ENCODE measurements around the gene PARVB. TPM values are rescaled to one million over a fixed set of nuclear protein-coding genes. Genes with fewer than 3 reads are reported as not detected.
"Not testable (repeated sequence)": the region's sequence is repeated elsewhere in the genome, so short reads cannot be mapped to it uniquely, and the experiment has no call there.

The PARVB gene
- polyA plus RNA-seq, 2 donors, result 1.8 to 3.9 TPM

- Histone ChIP-seq H3K4me1 (ENCODE audit: control insufficient read depth in 2 of 2, insufficient read depth in 2 of 2, low read length in 1 of 2) (no peaks in the 10 kb centered on the region), H3K4me3 (ENCODE audit: low read depth in 1 of 2, low read length in 2 of 2) (no peak overlapping the region), H3K9me3 (ENCODE audit: control insufficient read depth in 2 of 2, insufficient read depth in 1 of 2, low read depth in 1 of 2, low read length in 1 of 2) (no peaks in the 10 kb centered on the region), H3K27me3 (ENCODE audit: control insufficient read depth in 1 of 2, insufficient read depth in 2 of 2, low read length in 2 of 2) (no peaks in the 10 kb centered on the region), H3K27ac (ENCODE audit: low read depth in 2 of 2, low read length in 1 of 2) (no peak overlapping the region), H3K36me3 (ENCODE audit: control insufficient read depth in 2 of 2, insufficient read depth in 2 of 2, low read length in 1 of 2) (peaks cover 0 to 2% of the 10 kb centered on the region in 2 donors)
- 88 to 91% methylated on average over 7 of the region's 7 CpGs for WGBS, 2 donors
Measured at GRCh38 chr22:44004104-44004460, 20.0 kb upstream of the PARVB start.

GRCh38 chr22:44005524-44005923 lies 18.6 kb upstream of the PARVB start:
- no peaks in the 10 kb centered on the region for H3K4me1 ChIP-seq (ENCODE audit: control insufficient read depth in 2 of 2, insufficient read depth in 2 of 2, low read length in 1 of 2)
- H3K9me3 ChIP-seq (ENCODE audit: control insufficient read depth in 2 of 2, insufficient read depth in 1 of 2, low read depth in 1 of 2, low read length in 1 of 2), result no peaks in the 10 kb centered on the region
- H3K36me3 ChIP-seq (ENCODE audit: control insufficient read depth in 2 of 2, insufficient read depth in 2 of 2, low read length in 1 of 2), result no peaks in the 10 kb centered on the region
- no peaks in the 10 kb centered on the region for H3K27me3 ChIP-seq (ENCODE audit: control insufficient read depth in 1 of 2, insufficient read depth in 2 of 2, low read length in 2 of 2)
- WGBS, 2 donors, result 87 to 89% methylated on average over 4 of the region's 4 CpGs
- H3K4me3 ChIP-seq (ENCODE audit: low read depth in 1 of 2, low read length in 2 of 2), result no peak overlapping the region
- no peak overlapping the region for H3K27ac ChIP-seq (ENCODE audit: low read depth in 2 of 2, low read length in 1 of 2)

- no peaks in the 10 kb centered on the region for H3K36me3 ChIP-seq (ENCODE audit: control insufficient read depth in 2 of 2, insufficient read depth in 2 of 2, low read length in 1 of 2)
- H3K4me1 ChIP-seq (ENCODE audit: control insufficient read depth in 2 of 2, insufficient read depth in 2 of 2, low read length in 1 of 2), result no peaks in the 10 kb centered on the region
- WGBS, 2 donors, result 58 to 68% methylated on average over 5 of the region's 5 CpGs
- no peak overlapping the region for H3K4me3 ChIP-seq (ENCODE audit: low read depth in 1 of 2, low read length in 2 of 2)
- no peaks in the 10 kb centered on the region for H3K27me3 ChIP-seq (ENCODE audit: control insufficient read depth in 1 of 2, insufficient read depth in 2 of 2, low read length in 2 of 2)
- no peak overlapping the region for H3K27ac ChIP-seq (ENCODE audit: low read depth in 2 of 2, low read length in 1 of 2)
- H3K9me3 ChIP-seq (ENCODE audit: control insufficient read depth in 2 of 2, insufficient read depth in 1 of 2, low read depth in 1 of 2, low read length in 1 of 2), result no peaks in the 10 kb centered on the region
Measured at GRCh38 chr22:44012162-44012561, 11.9 kb upstream of the PARVB start.

GRCh38 chr22:44012591-44012990 lies 11.5 kb upstream of the PARVB start:
- no peak overlapping the region for H3K27ac ChIP-seq (ENCODE audit: low read depth in 2 of 2, low read length in 1 of 2)
- H3K4me3 ChIP-seq (ENCODE audit: low read depth in 1 of 2, low read length in 2 of 2), result no peak overlapping the region
- H3K4me1 ChIP-seq (ENCODE audit: control insufficient read depth in 2 of 2, insufficient read depth in 2 of 2, low read length in 1 of 2), result no peaks in the 10 kb centered on the region
- H3K9me3 ChIP-seq (ENCODE audit: control insufficient read depth in 2 of 2, insufficient read depth in 1 of 2, low read depth in 1 of 2, low read length in 1 of 2), result no peaks in the 10 kb centered on the region
- 84 to 88% methylated on average over 7 of the region's 7 CpGs for WGBS, 2 donors
- no peaks in the 10 kb centered on the region for H3K27me3 ChIP-seq (ENCODE audit: control insufficient read depth in 1 of 2, insufficient read depth in 2 of 2, low read length in 2 of 2)
- H3K36me3 ChIP-seq (ENCODE audit: control insufficient read depth in 2 of 2, insufficient read depth in 2 of 2, low read length in 1 of 2), result no peaks in the 10 kb centered on the region

- no peak overlapping the region for H3K4me3 ChIP-seq (ENCODE audit: low read depth in 1 of 2, low read length in 2 of 2)
- H3K9me3 ChIP-seq (ENCODE audit: control insufficient read depth in 2 of 2, insufficient read depth in 1 of 2, low read depth in 1 of 2, low read length in 1 of 2), result no peaks in the 10 kb centered on the region
- H3K4me1 ChIP-seq (ENCODE audit: control insufficient read depth in 2 of 2, insufficient read depth in 2 of 2, low read length in 1 of 2), result no peaks in the 10 kb centered on the region
- WGBS, 2 donors, result 73 to 77% methylated on average over 2 of the region's 2 CpGs
- no peaks in the 10 kb centered on the region for H3K36me3 ChIP-seq (ENCODE audit: control insufficient read depth in 2 of 2, insufficient read depth in 2 of 2, low read length in 1 of 2)
- no peaks in the 10 kb centered on the region for H3K27me3 ChIP-seq (ENCODE audit: control insufficient read depth in 1 of 2, insufficient read depth in 2 of 2, low read length in 2 of 2)
- no peak overlapping the region for H3K27ac ChIP-seq (ENCODE audit: low read depth in 2 of 2, low read length in 1 of 2)
Measured at GRCh38 chr22:44014241-44014640, 9.9 kb upstream of the PARVB start.

GRCh38 chr22:44016586-44016985 lies 7.5 kb upstream of the PARVB start:
- not testable (repeated sequence) for H3K27me3 ChIP-seq (ENCODE audit: control insufficient read depth in 1 of 2, insufficient read depth in 2 of 2, low read length in 2 of 2); H3K36me3 ChIP-seq (ENCODE audit: control insufficient read depth in 2 of 2, insufficient read depth in 2 of 2, low read length in 1 of 2); H3K4me3 ChIP-seq (ENCODE audit: low read depth in 1 of 2, low read length in 2 of 2); H3K27ac ChIP-seq (ENCODE audit: low read depth in 2 of 2, low read length in 1 of 2); H3K4me1 ChIP-seq (ENCODE audit: control insufficient read depth in 2 of 2, insufficient read depth in 2 of 2, low read length in 1 of 2); H3K9me3 ChIP-seq (ENCODE audit: control insufficient read depth in 2 of 2, insufficient read depth in 1 of 2, low read depth in 1 of 2, low read length in 1 of 2)
- 78 to 86% methylated on average over 3 of the region's 3 CpGs for WGBS, 2 donors

GRCh38 chr22:44018594-44018993 lies 5.5 kb upstream of the PARVB start:
- peaks cover 0 to 2% of the 10 kb centered on the region in 2 donors for H3K4me1 ChIP-seq (ENCODE audit: control insufficient read depth in 2 of 2, insufficient read depth in 2 of 2, low read length in 1 of 2)
- WGBS, 2 donors, result 92 to 96% methylated on average over 9 of the region's 9 CpGs
- no peaks in the 10 kb centered on the region for H3K9me3 ChIP-seq (ENCODE audit: control insufficient read depth in 2 of 2, insufficient read depth in 1 of 2, low read depth in 1 of 2, low read length in 1 of 2)
- H3K27me3 ChIP-seq (ENCODE audit: control insufficient read depth in 1 of 2, insufficient read depth in 2 of 2, low read length in 2 of 2), result no peaks in the 10 kb centered on the region
- H3K27ac ChIP-seq (ENCODE audit: low read depth in 2 of 2, low read length in 1 of 2), result no peak overlapping the region
- H3K36me3 ChIP-seq (ENCODE audit: control insufficient read depth in 2 of 2, insufficient read depth in 2 of 2, low read length in 1 of 2), result no peaks in the 10 kb centered on the region
- H3K4me3 ChIP-seq (ENCODE audit: low read depth in 1 of 2, low read length in 2 of 2), result no peak overlapping the region

GRCh38 chr22:44019416-44019815 lies 4.7 kb upstream of the PARVB start:
- H3K27me3 ChIP-seq (ENCODE audit: control insufficient read depth in 1 of 2, insufficient read depth in 2 of 2, low read length in 2 of 2), result no peaks in the 10 kb centered on the region
- no peak overlapping the region for H3K27ac ChIP-seq (ENCODE audit: low read depth in 2 of 2, low read length in 1 of 2)
- no peaks in the 10 kb centered on the region for H3K9me3 ChIP-seq (ENCODE audit: control insufficient read depth in 2 of 2, insufficient read depth in 1 of 2, low read depth in 1 of 2, low read length in 1 of 2)
- H3K4me3 ChIP-seq (ENCODE audit: low read depth in 1 of 2, low read length in 2 of 2), result no peak overlapping the region
- no peaks in the 10 kb centered on the region for H3K36me3 ChIP-seq (ENCODE audit: control insufficient read depth in 2 of 2, insufficient read depth in 2 of 2, low read length in 1 of 2)
- 88 to 91% methylated on average over 10 of the region's 10 CpGs for WGBS, 2 donors
- H3K4me1 ChIP-seq (ENCODE audit: control insufficient read depth in 2 of 2, insufficient read depth in 2 of 2, low read length in 1 of 2), result peaks cover 0 to 5% of the 10 kb centered on the region in 2 donors

- Histone ChIP-seq H3K4me3 (ENCODE audit: low read depth in 1 of 2, low read length in 2 of 2) (no peak overlapping the region), H3K4me1 (ENCODE audit: control insufficient read depth in 2 of 2, insufficient read depth in 2 of 2, low read length in 1 of 2) (peaks cover 3 to 8% of the 10 kb centered on the region in 2 donors), H3K27me3 (ENCODE audit: control insufficient read depth in 1 of 2, insufficient read depth in 2 of 2, low read length in 2 of 2) (no peaks in the 10 kb centered on the region), H3K36me3 (ENCODE audit: control insufficient read depth in 2 of 2, insufficient read depth in 2 of 2, low read length in 1 of 2) (no peaks in the 10 kb centered on the region), H3K9me3 (ENCODE audit: control insufficient read depth in 2 of 2, insufficient read depth in 1 of 2, low read depth in 1 of 2, low read length in 1 of 2) (no peaks in the 10 kb centered on the region), H3K27ac (ENCODE audit: low read depth in 2 of 2, low read length in 1 of 2) (no peak overlapping the region)
- 90 to 96% methylated on average over 5 of the region's 5 CpGs for WGBS, 2 donors
Measured at GRCh38 chr22:44019846-44020245, 4.3 kb upstream of the PARVB start.

- no peaks in the 10 kb centered on the region for H3K36me3 ChIP-seq (ENCODE audit: control insufficient read depth in 2 of 2, insufficient read depth in 2 of 2, low read length in 1 of 2)
- no peak overlapping the region for H3K4me3 ChIP-seq (ENCODE audit: low read depth in 1 of 2, low read length in 2 of 2)
- no peaks in the 10 kb centered on the region for H3K9me3 ChIP-seq (ENCODE audit: control insufficient read depth in 2 of 2, insufficient read depth in 1 of 2, low read depth in 1 of 2, low read length in 1 of 2)
- no peaks in the 10 kb centered on the region for H3K27me3 ChIP-seq (ENCODE audit: control insufficient read depth in 1 of 2, insufficient read depth in 2 of 2, low read length in 2 of 2)
- peaks cover 3 to 8% of the 10 kb centered on the region in 2 donors for H3K4me1 ChIP-seq (ENCODE audit: control insufficient read depth in 2 of 2, insufficient read depth in 2 of 2, low read length in 1 of 2)
- 91 to 92% methylated on average over 8 of the region's 8 CpGs for WGBS, 2 donors
- H3K27ac ChIP-seq (ENCODE audit: low read depth in 2 of 2, low read length in 1 of 2), result no peak overlapping the region
Measured at GRCh38 chr22:44020981-44021380, 3.1 kb upstream of the PARVB start.

Measured in esophagus (tissue), 2 donors.